HepG2 (cell line): ENCODE data around the gene ATAD3A. TPM values are rescaled to one million over a fixed set of nuclear protein-coding genes. Genes with fewer than 3 reads are reported as not detected.

ENCODE experiments used
- ATAC-seq: fragments of 200-7000 bp; cut with Tn5 transposase; 3 replicates; pipeline ENCODE4 v1.9.1; 2020; ENCODE audit warnings: mild to moderate bottlenecking, moderate library complexity
- BruUV-seq: library from RNA; stranded (reverse); fragments of 400-500 nt; replicated peaks from 2 replicates; lab custom pipeline; 2021; lab: Mats Ljungman, UMichigan
- CTCF ChIA-PET: fragments of 300-600 bp; formaldehyde crosslinking; extraction: SDS; loops from one replicate; lab custom pipeline; 2021; ENCODE audit warnings: low total read pairs, inconsistent platforms, low intra/inter-chr PET ratio; lab: Yijun Ruan, JAX
- POLR2A ChIA-PET: fragments of 350-600 bp; sonication (Branson Sonifier 250); formaldehyde crosslinking; loops from one replicate; lab custom pipeline; 2020; ENCODE audit warnings: antibody characterized with exemption, inconsistent platforms; lab: Yijun Ruan, JAX
- DNase-seq: peaks from one replicate; pipeline ENCODE4 v3.0.0-alpha.2; 2015; ENCODE audit warnings: low spot score
- FAIRE-seq: peaks from 3 replicates; lab custom pipeline; 2011; peaks lifted over from hg19 to GRCh38; lab: Jason Lieb, UNC
- H2AFZ ChIP-seq: one replicate; pipeline ENCODE4 v1.6.1; 2011; ENCODE audit warnings: low read length, inconsistent platforms
- H3K27ac ChIP-seq: fragments of 300-600 bp; 3 replicates; pipeline ENCODE4 v1.8.0; 2011; ENCODE audit warnings: mixed run types, mild to moderate bottlenecking, mixed read lengths, low read length, inconsistent platforms; ENCODE audit not compliant: insufficient read depth; ENCODE audit errors: extremely low read length
- H3K27me3 ChIP-seq, 2 experiments: fragments of 200-600 bp in 1 of 2; 2 replicates in 1 of 2; 3 replicates in 1 of 2; pipeline versions ENCODE4 v1.6.0 to v1.8.0; 2011; ENCODE audit warnings: low read length in 2 of 2, mild to moderate bottlenecking in 2 of 2, moderate library complexity in 2 of 2, inconsistent platforms in 1 of 2; ENCODE audit not compliant: insufficient read depth in 2 of 2, control insufficient read depth in 1 of 2
- H3K36me3 ChIP-seq, 2 experiments: fragments of 200-600 bp in 1 of 2; replicated peaks in 1 of 2; 2 replicates in 1 of 2; 3 replicates in 1 of 2; pipeline versions ENCODE4 v1.5.1 to v1.8.0; 2011; ENCODE audit warnings: low read length in 2 of 2, inconsistent platforms in 1 of 2; ENCODE audit not compliant: insufficient read depth in 2 of 2, control insufficient read depth in 1 of 2
- H3K4me1 ChIP-seq: 2 replicates; pipeline ENCODE4 v1.5.1; 2012; ENCODE audit warnings: low read length, inconsistent platforms; ENCODE audit not compliant: insufficient read depth
- H3K4me2 ChIP-seq: 2 replicates; pipeline ENCODE4 v1.6.0; 2011; ENCODE audit warnings: low read depth, low read length, inconsistent platforms
- H3K4me3 ChIP-seq, 3 experiments: fragments of 200-600 bp in 1 of 3; sonication (generic), shearing (Covaris generic) in 1 of 3; replicated peaks in 1 of 3; 2 replicates each; pipeline ENCODE4 v1.5.1; 2011 to 2016; ENCODE audit warnings: low read length in 3 of 3, inconsistent platforms in 2 of 3, low read depth in 2 of 3, mild to moderate bottlenecking in 2 of 3, control low read depth in 1 of 3, mixed read lengths in 1 of 3; ENCODE audit not compliant: insufficient read depth in 1 of 3
- H3K79me2 ChIP-seq: one replicate; pipeline ENCODE4 v1.6.1; 2011; ENCODE audit warnings: low read length, inconsistent platforms; ENCODE audit not compliant: insufficient read depth
- H3K9ac ChIP-seq: 2 replicates; pipeline ENCODE4 v1.6.0; 2011; ENCODE audit warnings: mild to moderate bottlenecking, low read depth, low read length, inconsistent platforms; ENCODE audit not compliant: insufficient read depth
- H3K9me3 ChIP-seq: 2 replicates; pipeline ENCODE4 v1.5.1; 2012; ENCODE audit warnings: mild to moderate bottlenecking, low read length
- H4K20me1 ChIP-seq: 2 replicates; pipeline ENCODE4 v1.6.0; 2011; ENCODE audit warnings: inconsistent platforms, mild to moderate bottlenecking, low read length, moderate library complexity; ENCODE audit not compliant: insufficient read depth
- ARNT2 ChIP-seq: sonication (generic); formaldehyde crosslinking; IDR thresholded peaks from 2 replicates; pipeline ENCODE4 v1.8.0; 2022; ENCODE audit warnings: mild to moderate bottlenecking, low read depth, missing genetic modification reagents, moderate library complexity
- E2F1 ChIP-seq: sonication (generic); formaldehyde crosslinking; IDR thresholded peaks from 2 replicates; pipeline ENCODE4 v1.5.0; 2020; ENCODE audit warnings: missing genetic modification reagents
- HMGA1 ChIP-seq: sonication (generic); formaldehyde crosslinking; conservative IDR thresholded peaks from 2 replicates; pipeline ENCODE4 v1.4.0; 2020; ENCODE audit warnings: missing genetic modification reagents
- HNF4G ChIP-seq, 2 experiments: sonication (generic) in 1 of 2; formaldehyde crosslinking in 1 of 2; IDR thresholded peaks; 2 replicates each; pipeline versions ENCODE4 v1.4.0 to v1.6.1; 2011 to 2020; ENCODE audit warnings: borderline replicate concordance in 2 of 2, low read depth in 2 of 2, mild to moderate bottlenecking in 2 of 2, low read length in 1 of 2, missing genetic modification reagents in 1 of 2, moderate library complexity in 1 of 2
- IKZF5 ChIP-seq: IDR thresholded peaks from 2 replicates; pipeline ENCODE4 v1.6.1; 2018; ENCODE audit warnings: missing genetic modification reagents, mild to moderate bottlenecking, missing compliant biosample characterization
- KLF13 ChIP-seq: sonication (generic); formaldehyde crosslinking; IDR thresholded peaks from 2 replicates; pipeline ENCODE4 v1.4.0; 2020; ENCODE audit warnings: mild to moderate bottlenecking, missing genetic modification reagents
- REPIN1 ChIP-seq: sonication (generic); formaldehyde crosslinking; IDR thresholded peaks from 2 replicates; pipeline ENCODE4 v1.8.0; 2022; ENCODE audit warnings: missing genetic modification reagents, low read depth, mild to moderate bottlenecking, borderline replicate concordance
- RNF2 ChIP-seq: fragments of 450-650 bp; conservative IDR thresholded peaks from 2 replicates; pipeline ENCODE4 v1.6.1; 2016; ENCODE audit warnings: low read depth
- SCMH1 ChIP-seq: sonication (generic); formaldehyde crosslinking; IDR thresholded peaks from 2 replicates; pipeline ENCODE4 v1.9.0; 2021; ENCODE audit warnings: missing genetic modification reagents, mild to moderate bottlenecking, borderline replicate concordance
- ZFYVE20 ChIP-seq: sonication (generic); formaldehyde crosslinking; IDR thresholded peaks from 2 replicates; pipeline ENCODE4 v1.8.0; 2023; ENCODE audit warnings: low read depth, mild to moderate bottlenecking, moderate library complexity, missing genetic modification reagents, borderline replicate concordance
- ZNF441 ChIP-seq: sonication (generic); formaldehyde crosslinking; IDR thresholded peaks from 2 replicates; pipeline ENCODE4 v1.7.0; 2021; ENCODE audit warnings: missing genetic modification reagents, borderline replicate concordance
- ZNF572 ChIP-seq: sonication (generic); formaldehyde crosslinking; IDR thresholded peaks from 2 replicates; pipeline ENCODE4 v1.5.1; 2020; ENCODE audit warnings: mild to moderate bottlenecking, missing genetic modification reagents
- WGBS: methylation state at CpG from one replicate; pipeline ENCODE4 v1.1.6; 2017; ENCODE audit warnings: low lambda C conversion rate; 5-methylcytosine and 5-hydroxymethylcytosine counted together
- in situ Hi-C: cut with HindIII; loops from 2 replicates; pipeline ENCODE4 v1.10.0; 2017; ENCODE audit warnings: low pct_unique_long_range_greater_than_20kb; ENCODE audit not compliant: extremely low pct_ligation_motif_present
- intact Hi-C: fragments of 100-400 bp; cut with micrococcal nuclease; formaldehyde crosslinking; loops from one replicate; pipeline ENCODE4 v1.10.0; 2022; ENCODE audit not compliant: unreplicated experiment
- polyA plus RNA-seq, 8 experiments: library from polyadenylated mRNA; depleted of rRNA in 3 of 8; stranded (reverse) in 7 of 8; unstranded in 1 of 8; fragments of >200 nt; fragmentation: Illumina TruSeq in 4 of 8; extraction: Trizol in 4 of 8; gene quantifications; 2 replicates each; pipeline versions ENCODE4 v1.2.1 to v1.2.3, GENCODE V29; 2011 to 2016; ENCODE audit warnings: low read depth in 4 of 8, missing spikeins in 1 of 8, mixed read lengths in 1 of 8; ENCODE audit not compliant: insufficient read depth in 1 of 8
- total RNA-seq, 5 experiments: library from RNA; depleted of rRNA; stranded (reverse); fragments of >200 nt; fragmentation: Illumina TruSeq; extraction: Trizol; gene quantifications; 2 replicates each; pipeline ENCODE4 v1.2.3, GENCODE V29; 2016; ENCODE audit warnings: low read depth in 1 of 5

ATAD3A gene
- total and polyA plus RNA-seq, 2 of the 13 experiments (the other 11 are each of a cell fraction or from before 2014, with no cell fraction given), result 10.6 to 49.0 TPM

GRCh38 chr1:1567152-1567875 is 55.4 kb downstream of the ATAD3A start:
- no peaks in the 10 kb centered on the region for H3K9me3 ChIP-seq
- no TSS peak for BruUV-seq
- peaks cover 29% of the 10 kb centered on the region for H4K20me1 ChIP-seq
- in situ Hi-C loops (no loop called here), intact Hi-C loops (no loop called here)
- H3K27me3 ChIP-seq, result no peaks in the 10 kb centered on the region
- POLR2A ChIA-PET, result no interaction called here
- no peak overlapping the region for H3K9ac ChIP-seq
- 91% methylated on average over 31 of the region's 31 CpGs for WGBS
- CTCF ChIA-PET, result no interaction called here
- H3K27ac ChIP-seq, result no peak overlapping the region
- DNase-seq (no peak), FAIRE-seq (no peak), ATAC-seq (no peak)
- no peak overlapping the region for H2AFZ ChIP-seq
- peaks cover 19 to 51% of the 10 kb centered on the region in 2 experiments for H3K36me3 ChIP-seq
- H3K79me2 ChIP-seq, result peaks cover 70% of the 10 kb centered on the region
- no peak overlapping the region for H3K4me3 ChIP-seq
- TF ChIP-seq KLF13 (CRISPR knock-in tag), result no peak
- TF ChIP-seq RNF2, result no peak
- no peak for TF ChIP-seq ZNF572 (CRISPR knock-in tag)
- TF ChIP-seq REPIN1 (CRISPR knock-in tag), result no peak
- no peak for TF ChIP-seq ZNF441 (CRISPR knock-in tag)
- TF ChIP-seq HMGA1, result no peak
- TF ChIP-seq ARNT2 (CRISPR knock-in tag), result no peak
- TF ChIP-seq SCMH1 (CRISPR knock-in tag), result no peak
- no peak for TF ChIP-seq ZFYVE20
- no peak for TF ChIP-seq IKZF5 (CRISPR knock-in tag)
- TF ChIP-seq E2F1 (CRISPR knock-in tag), result no peak
- TF ChIP-seq HNF4G (IDR thresholded peaks at IDR 0.05; ENCODE audit: borderline replicate concordance, low read depth, low read length), result no peak
- no peak for TF ChIP-seq HNF4G (CRISPR knock-in tag; IDR thresholded peaks at IDR 0.05; ENCODE audit: borderline replicate concordance, low read depth)
- peaks cover 10% of the 10 kb centered on the region; the same call in 1 of the 2 replicates for H3K4me1 ChIP-seq
- H3K4me2 ChIP-seq, result no peak overlapping the region
